ENCODE data around the gene CYP24A1. TPM values are rescaled to one million over a fixed set of nuclear protein-coding genes. Genes with fewer than 3 reads are reported as not detected.

CYP24A1 gene
- total RNA-seq, 4 donors from 2014 or later = 0.69 TPM; not detected in 3

- H3K9me3 ChIP-seq = no peaks in the 10 kb centered on the region
- peaks cover 62% of the 10 kb centered on the region for H3K27me3 ChIP-seq
- TF ChIP-seq POLR2A (IDR thresholded peaks at IDR 0.05) = no peak
- no peak for TF ChIP-seq POLR2AphosphoS5 (IDR thresholded peaks at IDR 0.05)
- TF ChIP-seq EP300 (IDR thresholded peaks at IDR 0.05) = no peak
- no peak for TF ChIP-seq CTCF (IDR thresholded peaks at IDR 0.05)
- WGBS, 2 donors (ENCODE audit: low coverage in 1 of 2) = 84 to 93% methylated on average over 6 of the region's 6 CpGs
- H3K4me1 ChIP-seq = peaks cover 0 to 24% (median 11%) of the 10 kb centered on the region in 3 donors
- no peaks in the 10 kb centered on the region for H3K36me3 ChIP-seq
- ATAC-seq = no peak
- H3K4me3 ChIP-seq = no peak overlapping the region
- H3K27ac ChIP-seq = no peak overlapping the region
These were observed 3.6 kb upstream of the CYP24A1 start for GRCh38 chr20:54177378-54177777.

GRCh38 chr20:54176610-54177009, 2.8 kb upstream of the CYP24A1 start:
- H3K36me3 ChIP-seq = no peaks in the 10 kb centered on the region
- H3K4me1 ChIP-seq = peaks cover 0 to 24% (median 11%) of the 10 kb centered on the region in 3 donors
- WGBS, 2 donors (ENCODE audit: low coverage in 1 of 2) = 60 to 87% methylated on average over 2 of the region's 2 CpGs
- H3K4me3 ChIP-seq = no peak overlapping the region
- H3K27me3 ChIP-seq = peaks cover 67% of the 10 kb centered on the region
- H3K27ac ChIP-seq = no peak overlapping the region
- ATAC-seq = no peak
- H3K9me3 ChIP-seq = no peaks in the 10 kb centered on the region
- TF ChIP-seq EP300 (IDR thresholded peaks at IDR 0.05) (no peak), POLR2AphosphoS5 (IDR thresholded peaks at IDR 0.05) (no peak), POLR2A (IDR thresholded peaks at IDR 0.05) (no peak), CTCF (IDR thresholded peaks at IDR 0.05) (no peak)

- no peak overlapping the region for H3K4me3 ChIP-seq
- no peak for TF ChIP-seq POLR2A (IDR thresholded peaks at IDR 0.05)
- no peak for TF ChIP-seq EP300 (IDR thresholded peaks at IDR 0.05)
- TF ChIP-seq CTCF (IDR thresholded peaks at IDR 0.05) = no peak
- no peak for TF ChIP-seq POLR2AphosphoS5 (IDR thresholded peaks at IDR 0.05)
These were observed 830 bp upstream of the CYP24A1 start for GRCh38 chr20:54174457-54175175.

GRCh38 chr20:54172856-54173652, 732 bp downstream of the CYP24A1 start:
- TF ChIP-seq CTCF (IDR thresholded peaks at IDR 0.05) = no peak
- no peak for TF ChIP-seq EP300 (IDR thresholded peaks at IDR 0.05)
- peak; percentile 36 for ATAC-seq
- Histone ChIP-seq H3K36me3 (no peaks in the 10 kb centered on the region), H3K9me3 (no peaks in the 10 kb centered on the region), H3K4me3 (no peak overlapping the region), H3K27ac (no peak overlapping the region), H3K27me3 (peaks cover 90% of the 10 kb centered on the region), H3K4me1 (peaks cover 0 to 24% (median 11%) of the 10 kb centered on the region in 3 donors)
- WGBS, 2 donors (ENCODE audit: low coverage in 1 of 2) = 0% methylated on average over 1 to 4 of the region's 66 CpGs

More at GRCh38 chr20:54174457-54175175, 830 bp upstream of the CYP24A1 start:
- Histone ChIP-seq H3K4me1 (peaks cover 0 to 24% (median 11%) of the 10 kb centered on the region in 3 donors), H3K36me3 (no peaks in the 10 kb centered on the region), H3K27me3 (peaks cover 76% of the 10 kb centered on the region), H3K27ac (no peak overlapping the region), H3K9me3 (no peaks in the 10 kb centered on the region)
- no peak for ATAC-seq
- WGBS, 2 donors (ENCODE audit: low coverage in 1 of 2) = 6 to 10% methylated on average over 10 to 16 of the region's 18 CpGs

Data from gastroesophageal sphincter (tissue), 4 donors.